Right ventricle myocardium inferior (tissue), 1 donor: ENCODE data around the gene NME5. TPM values are rescaled to one million over a fixed set of nuclear protein-coding genes. Genes with fewer than 3 reads are reported as not detected.
"Not testable (repeated sequence)": the region's sequence is repeated elsewhere in the genome, so short reads cannot be mapped to it uniquely, and the experiment has no call there.

Experiments used
- ATAC-seq: fragments of 200-7000 bp; cut with Tn5 transposase; one replicate; pipeline ENCODE4 v1.9.1; 2020; ENCODE audit warnings: mild to moderate bottlenecking, moderate library complexity
- DNase-seq: peaks from one replicate; pipeline ENCODE4 v3.0.0; 2021; ENCODE audit errors: missing footprints
- intact Hi-C: fragments of 100-400 bp; cut with DNase I; formaldehyde crosslinking; loops from one replicate; pipeline ENCODE4 v1.11.0; 2022
- total RNA-seq: library from RNA; stranded (reverse); fragmentation: NEBNext Ultra II Directional; extraction: Animal tissue kit (Norgen Biotek cat#: 25700); gene quantifications from one replicate; pipeline ENCODE4 v1.2.1, GENCODE V29; 2021
- donor health status: DM: no; HTN: yes; CAD: no; lungs with severe emphysema.

The NME5 gene
- total RNA-seq, 1 donor from 2014 or later = 3.9 TPM

DNA sequence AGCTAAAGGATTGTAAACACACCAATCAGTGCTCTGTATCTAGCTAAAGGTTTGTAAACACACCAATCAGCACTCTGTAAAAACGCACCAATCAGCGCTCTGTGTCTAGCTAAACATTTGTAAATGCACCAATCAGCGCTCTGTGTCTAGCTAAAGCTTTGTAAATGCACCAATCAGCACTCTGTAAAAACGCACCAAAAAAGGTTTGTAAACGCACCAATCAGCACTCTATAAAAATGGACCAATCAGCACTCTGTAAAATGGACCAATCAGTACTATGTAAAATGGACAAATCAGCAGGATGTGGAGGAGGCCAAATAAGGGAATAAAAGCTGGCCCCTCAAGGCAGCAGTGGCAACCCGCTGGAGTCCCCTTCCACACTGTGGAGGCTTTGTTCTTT is 4.3 kb upstream of the NME5 start:
- intact Hi-C loops = not testable (repeated sequence)

DNA sequence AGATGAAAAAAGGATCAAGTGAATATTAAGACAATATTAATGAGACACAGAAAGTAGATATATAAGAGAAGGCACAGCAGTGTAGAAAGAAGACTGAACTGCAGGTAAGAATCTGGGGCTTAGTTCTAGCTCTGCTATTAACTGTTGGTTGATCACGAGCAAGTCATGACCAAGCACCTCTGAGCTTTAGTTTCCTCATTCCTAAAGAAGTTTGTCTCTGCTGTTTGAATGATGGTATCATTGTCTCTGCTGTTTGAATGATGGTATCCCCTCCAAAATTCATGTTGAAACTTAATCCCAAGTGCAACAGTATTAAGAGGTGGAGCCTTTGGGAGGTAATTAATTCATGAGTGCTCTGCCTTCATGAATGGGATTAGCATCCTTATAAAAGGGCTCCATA is 2.5 kb upstream of the NME5 start:
- DNase-seq (no peak), ATAC-seq (no peak)
- intact Hi-C loops = no loop called here

More for the DNA sequence above, 4.3 kb upstream of the NME5 start:
- ATAC-seq, DNase-seq: not testable (repeated sequence)

DNA sequence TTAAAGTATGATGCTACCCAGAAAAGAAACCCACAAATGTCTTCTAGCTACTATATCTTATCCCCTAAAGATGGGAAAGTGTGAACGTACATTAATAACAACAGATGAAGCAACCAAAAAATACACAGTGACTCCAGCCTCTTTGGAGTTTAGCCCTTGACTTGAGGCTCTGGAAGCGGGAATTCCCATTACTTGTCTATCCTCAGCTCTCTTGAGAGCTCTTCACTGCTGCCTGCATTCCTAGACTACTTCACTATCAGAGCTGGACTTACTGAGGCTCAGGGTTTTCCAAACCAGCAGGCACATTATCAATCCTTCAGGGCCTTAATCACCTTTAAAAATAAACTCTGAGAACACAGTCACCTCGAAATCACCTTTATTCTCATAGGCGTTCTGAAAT is 1.0 kb upstream of the NME5 start:
- intact Hi-C loops = no loop called here
- ATAC-seq (no peak), DNase-seq (no peak)

DNA sequence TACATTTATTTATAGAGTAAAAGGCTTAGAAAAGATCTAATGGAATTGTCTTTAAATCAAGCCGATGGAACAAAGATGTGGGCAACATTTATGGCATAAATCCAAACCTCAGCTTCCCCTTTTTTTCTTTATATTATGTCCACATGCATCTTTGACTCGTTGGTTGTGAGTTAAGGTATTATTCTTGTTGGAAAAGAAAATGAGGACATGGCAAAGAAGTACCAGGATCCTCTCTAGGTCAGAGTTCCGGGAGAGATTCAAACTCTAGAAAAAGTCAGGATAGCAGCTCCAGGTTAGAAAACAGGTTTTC is 508 bp upstream of the NME5 start:
- ATAC-seq (no peak), DNase-seq (no peak)
- intact Hi-C loops = loop anchor here (10.0 kb wide), 1 partner anchor 385 kb away; the partner anchor contains the start of gene HNRNPA0

DNA sequence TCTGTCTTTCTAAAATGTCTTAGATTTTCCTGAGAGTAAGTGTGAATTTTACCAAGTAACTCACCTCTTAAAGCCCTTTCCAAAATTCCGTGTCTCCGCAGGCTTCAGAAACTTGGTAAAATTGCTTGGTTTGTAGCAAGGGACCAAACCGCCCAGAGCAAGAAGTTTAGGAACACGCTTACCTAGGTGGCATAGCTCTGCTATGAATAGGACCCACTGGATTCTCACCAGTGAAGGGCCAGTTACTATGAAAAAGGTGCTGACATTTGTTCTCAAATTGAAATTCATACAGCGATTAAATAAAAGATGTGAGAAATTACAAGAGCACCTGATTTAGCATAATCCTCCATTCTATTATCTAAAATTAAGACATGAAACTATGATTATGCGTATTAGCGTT is 6.7 kb downstream of the NME5 start:
- no peak for ATAC-seq
- intact Hi-C loops = loop anchor here (2.0 to 10.0 kb wide), 3 partner anchors 56 to 378 kb away; partner anchors contain the start of gene HNRNPA0
- DNase-seq = no peak

DNA sequence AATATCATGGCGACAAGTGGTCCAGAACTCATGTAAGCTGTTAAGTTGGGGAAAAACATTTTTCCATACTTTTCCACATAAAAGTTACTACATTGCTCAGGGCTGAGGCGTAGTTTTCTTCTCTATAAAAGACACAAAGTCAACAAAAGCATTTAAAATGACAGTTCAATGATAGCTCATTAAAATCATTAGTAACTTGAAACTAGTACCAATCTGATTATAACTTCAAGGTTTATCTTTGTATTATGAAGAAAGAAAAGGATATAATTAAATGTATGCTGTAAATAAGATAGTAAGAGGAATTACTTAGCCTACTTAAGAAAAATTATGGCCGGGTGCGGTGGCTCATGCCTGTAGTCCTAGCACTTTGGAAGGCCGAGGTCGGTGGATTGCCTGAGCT is 9.9 kb downstream of the NME5 start:
- ATAC-seq = no peak
- DNase-seq = no peak
- intact Hi-C loops = no loop called here

DNA sequence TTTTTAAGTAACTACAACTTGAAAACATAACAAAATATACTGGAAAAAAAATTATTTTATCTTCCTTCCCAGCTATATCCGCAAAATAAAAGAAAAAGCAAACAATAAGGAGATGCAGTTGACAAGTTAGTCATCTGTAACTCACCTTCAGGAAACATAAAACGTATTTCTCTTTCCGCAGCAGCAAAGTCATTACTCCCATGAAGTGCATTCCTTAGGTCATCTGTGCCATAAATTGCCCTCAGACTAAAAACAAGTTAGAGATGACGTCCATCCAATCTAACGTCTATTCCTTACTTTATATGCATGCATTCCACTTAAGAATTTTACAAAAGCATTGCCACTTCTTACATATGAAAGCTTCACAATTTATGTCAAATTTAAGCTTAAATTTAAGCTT is 10.9 kb downstream of the NME5 start:
- ATAC-seq (no peak), DNase-seq (no peak)
- intact Hi-C loops = no loop called here

DNA sequence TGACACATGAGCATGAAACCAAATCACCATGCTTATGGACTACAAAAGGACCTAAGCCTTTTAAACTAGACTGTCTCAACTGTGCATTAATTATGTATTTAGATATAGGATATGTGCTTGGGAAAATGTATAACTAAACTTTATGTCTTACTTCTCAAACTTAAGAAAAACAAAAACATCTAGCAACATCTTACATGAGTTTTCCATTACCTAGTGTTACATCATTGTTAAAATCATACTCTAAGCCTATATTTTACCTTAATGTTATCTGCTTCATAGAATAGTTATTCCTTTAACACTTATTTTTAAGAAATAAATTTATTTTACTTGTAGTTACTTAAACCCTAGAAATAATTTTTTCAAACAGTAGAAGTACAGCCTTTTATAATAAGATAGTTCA is 24.0 kb downstream of the NME5 start:
- intact Hi-C loops = no loop called here
- DNase-seq (no peak), ATAC-seq (no peak)

DNA sequence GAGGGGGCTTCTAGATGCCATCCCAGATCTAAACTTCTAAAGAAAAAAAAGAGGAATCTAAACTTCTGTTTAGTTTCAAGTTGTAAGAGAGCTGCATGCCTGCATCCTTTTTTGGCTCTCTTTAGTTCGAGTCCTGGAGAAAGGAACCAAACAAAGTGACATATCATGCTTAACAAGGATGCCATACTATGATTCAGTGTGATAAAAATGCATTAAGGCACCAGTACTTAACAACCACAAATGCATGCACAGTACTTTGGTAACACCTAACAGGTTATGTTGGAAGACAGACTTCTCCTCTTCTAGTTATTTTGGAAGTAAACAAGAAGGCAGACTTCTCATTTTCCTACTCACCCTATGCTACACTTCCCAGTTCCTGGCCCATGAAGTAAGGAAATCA is 27.3 kb downstream of the NME5 start:
- DNase-seq = no peak
- no peak for ATAC-seq
- intact Hi-C loops = no loop called here

DNA sequence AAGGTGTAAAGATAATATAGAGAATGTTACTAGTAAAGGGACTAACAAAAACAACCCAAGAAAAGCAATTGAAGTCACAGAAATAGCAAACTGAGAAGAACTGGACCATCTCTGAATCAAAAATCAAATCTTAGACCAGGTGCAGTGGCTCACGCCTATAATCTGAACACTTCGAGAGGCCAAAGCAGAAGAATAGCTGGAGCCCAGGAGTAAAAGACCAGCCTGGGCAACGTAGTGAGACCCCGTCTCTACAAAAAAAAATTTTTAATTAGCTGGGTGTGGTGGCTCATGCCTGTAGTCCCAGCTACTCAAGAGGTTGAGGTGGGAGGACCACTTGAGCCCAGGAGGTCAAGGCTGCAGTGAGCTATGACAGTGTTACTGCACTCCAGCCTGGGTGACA is 28.0 kb downstream of the NME5 start:
- ATAC-seq (no peak), DNase-seq (no peak)
- intact Hi-C loops = no loop called here

DNA sequence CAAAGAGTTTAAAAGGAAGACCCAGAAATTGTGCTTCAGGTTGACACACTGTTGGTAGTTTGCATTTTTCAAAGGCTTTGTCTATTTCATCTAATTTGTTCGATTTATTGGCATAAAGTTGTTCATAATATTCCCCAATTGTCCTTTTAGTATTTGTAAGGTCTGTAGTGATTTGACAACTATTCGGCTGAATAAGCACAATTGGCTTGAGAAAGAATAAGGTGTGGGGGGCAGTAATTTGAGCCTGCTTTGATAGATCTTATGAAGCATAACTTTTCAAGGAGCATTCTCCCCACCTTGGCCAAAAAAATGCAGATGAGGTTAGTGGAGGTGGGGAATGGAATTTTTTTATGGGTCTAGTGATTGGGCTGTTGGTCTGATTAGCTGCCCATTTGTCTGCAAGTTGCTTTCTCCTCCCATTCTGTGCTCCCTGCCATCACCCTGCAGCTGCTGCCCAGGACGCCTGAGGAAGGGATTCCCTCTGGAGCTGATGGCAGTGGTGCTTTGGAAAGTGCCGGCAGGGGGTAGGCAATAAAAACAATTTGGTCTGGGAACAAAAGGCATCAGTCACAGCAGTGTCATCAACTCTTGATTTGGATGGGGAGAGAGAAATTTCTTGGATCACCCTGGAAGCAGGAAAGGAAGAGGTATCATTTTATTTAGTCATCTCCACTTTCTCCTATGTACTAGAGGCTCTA is 28.8 kb downstream of the NME5 start:
- ATAC-seq = no peak
- intact Hi-C loops = no loop called here
- DNase-seq = no peak

DNA sequence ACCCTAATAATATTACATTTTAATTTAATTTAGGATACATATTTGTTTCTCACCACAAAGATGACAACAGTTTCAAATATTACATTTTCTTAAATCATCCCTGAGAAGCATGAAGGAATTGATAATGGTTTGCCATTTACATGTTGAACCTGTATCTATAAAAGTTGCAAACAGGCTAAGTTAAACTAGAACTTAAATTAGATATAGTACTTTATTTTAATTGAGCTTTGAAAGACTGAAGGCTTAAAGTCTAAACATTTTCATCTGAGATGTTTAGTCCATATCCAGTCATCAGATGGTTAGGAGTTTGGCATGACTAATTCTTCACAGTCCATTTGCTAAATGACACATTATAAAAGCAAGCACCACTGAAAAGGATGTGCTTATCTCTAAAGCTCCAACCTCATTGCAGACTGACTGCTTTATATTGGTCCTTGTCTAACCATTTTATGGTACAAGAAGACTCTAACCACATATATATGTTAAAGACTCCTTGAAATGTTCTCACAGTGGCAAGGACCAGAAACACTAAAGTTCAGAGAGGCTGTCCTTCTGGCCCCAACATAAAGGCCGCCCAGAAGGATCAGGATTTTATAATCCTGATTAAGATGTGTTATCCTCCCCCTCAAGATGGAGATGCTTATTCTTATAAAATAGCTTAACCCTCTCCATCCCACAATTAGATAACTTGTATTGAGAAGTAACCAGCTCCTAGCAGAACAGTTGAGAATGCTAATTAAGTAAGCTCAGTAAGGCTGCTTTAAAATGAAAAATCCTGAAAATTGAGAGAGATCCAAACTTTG is 29.6 kb downstream of the NME5 start:
- no peak for DNase-seq
- no peak for ATAC-seq
- intact Hi-C loops = no loop called here

DNA sequence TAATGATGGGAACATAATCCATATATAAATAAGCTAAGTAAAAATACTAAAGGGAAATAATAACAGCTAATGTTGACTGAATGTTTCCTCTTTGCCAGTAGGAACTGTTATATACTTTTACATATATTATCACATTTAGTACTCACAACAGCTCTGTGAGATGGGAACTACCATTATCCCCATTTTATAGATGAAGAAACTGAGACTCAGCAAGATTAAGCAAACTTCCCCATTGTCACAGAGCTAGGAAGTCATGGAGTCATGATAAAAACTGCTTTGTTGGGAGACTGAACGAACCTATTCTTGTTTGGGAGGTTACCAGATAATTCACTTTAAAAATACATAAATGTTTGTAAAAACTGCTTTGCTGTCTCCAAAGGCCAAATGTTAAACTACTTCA is 32.0 kb downstream of the NME5 start:
- intact Hi-C loops = no loop called here
- no peak for DNase-seq
- no peak for ATAC-seq

DNA sequence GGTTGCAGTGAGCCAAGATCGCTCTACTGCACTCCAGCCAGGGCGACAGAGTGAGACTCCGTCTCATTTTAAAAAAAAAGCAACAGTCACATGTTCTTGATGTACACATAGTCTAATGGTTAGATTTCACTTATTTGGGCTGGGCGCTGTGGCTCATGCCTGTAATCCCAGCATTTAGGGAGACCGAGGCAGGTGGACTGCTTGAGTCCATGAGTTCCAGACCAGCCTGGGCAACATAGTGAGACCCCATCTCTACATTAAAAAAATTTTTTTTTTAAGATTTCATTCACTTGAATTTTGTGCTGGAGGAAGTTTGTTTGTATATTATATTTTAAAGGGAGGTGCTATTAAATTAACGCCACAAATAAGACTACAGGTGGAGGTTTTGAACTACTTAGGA is 33.5 kb downstream of the NME5 start:
- ATAC-seq = no peak
- no peak for DNase-seq
- intact Hi-C loops = no loop called here

DNA sequence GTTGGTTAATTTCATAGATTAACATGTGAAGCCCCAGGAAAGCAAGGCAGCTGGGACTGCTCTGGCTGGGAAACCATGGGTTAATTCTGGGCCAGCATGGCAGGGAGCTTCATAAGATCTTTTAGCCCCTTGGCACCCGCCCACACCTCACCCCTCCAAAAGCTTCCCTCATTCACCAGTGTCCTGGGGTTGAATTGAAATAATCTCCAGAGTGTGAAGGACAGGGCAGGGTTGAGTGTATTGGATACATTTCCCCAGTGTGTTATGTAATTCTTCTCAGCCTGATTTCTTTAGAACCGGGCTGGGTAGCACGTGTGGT is 36.0 kb downstream of the NME5 start:
- intact Hi-C loops = no loop called here
- DNase-seq (no peak), ATAC-seq (no peak)

DNA sequence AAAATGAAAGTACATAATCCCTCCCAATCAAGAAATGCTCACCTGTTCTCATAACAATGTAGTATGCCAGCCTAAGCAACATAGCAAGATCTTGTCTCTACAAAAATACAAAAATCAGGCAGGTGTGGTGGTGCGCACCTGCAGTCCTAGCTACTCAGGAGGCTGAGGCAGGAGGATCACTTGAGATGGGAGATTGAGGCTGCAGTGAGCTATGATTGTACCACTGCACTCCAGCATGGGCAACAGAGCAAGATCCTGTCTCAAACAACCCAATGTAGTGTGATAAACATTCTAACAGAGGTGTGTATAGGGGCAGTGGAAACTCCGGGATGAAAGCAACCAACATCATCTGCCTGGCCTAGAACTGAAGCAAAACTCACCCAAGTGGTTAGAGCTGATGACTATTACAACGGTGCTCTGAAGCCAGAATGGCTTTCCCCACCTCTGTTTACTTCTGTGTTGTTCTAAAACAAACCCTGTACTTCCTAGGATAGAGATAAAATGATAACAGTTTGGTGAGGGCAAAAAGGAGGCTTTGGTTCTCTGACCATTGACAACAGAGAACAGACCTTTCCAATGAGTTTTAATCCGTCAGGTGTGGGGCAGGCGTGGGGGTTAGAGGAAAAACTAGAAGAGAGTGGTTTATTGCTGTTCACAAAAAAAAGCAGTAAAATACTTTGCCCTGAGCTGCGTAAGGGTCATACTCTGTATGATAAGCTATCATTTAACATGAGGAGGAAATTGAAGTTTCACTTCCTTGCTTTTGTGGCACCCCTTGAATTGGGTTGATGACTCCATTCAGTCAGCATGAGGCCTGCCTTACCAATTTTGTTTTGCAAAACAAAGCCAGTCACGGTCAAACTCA is 36.5 kb downstream of the NME5 start:
- intact Hi-C loops = no loop called here
- ATAC-seq (no peak), DNase-seq (no peak)

DNA sequence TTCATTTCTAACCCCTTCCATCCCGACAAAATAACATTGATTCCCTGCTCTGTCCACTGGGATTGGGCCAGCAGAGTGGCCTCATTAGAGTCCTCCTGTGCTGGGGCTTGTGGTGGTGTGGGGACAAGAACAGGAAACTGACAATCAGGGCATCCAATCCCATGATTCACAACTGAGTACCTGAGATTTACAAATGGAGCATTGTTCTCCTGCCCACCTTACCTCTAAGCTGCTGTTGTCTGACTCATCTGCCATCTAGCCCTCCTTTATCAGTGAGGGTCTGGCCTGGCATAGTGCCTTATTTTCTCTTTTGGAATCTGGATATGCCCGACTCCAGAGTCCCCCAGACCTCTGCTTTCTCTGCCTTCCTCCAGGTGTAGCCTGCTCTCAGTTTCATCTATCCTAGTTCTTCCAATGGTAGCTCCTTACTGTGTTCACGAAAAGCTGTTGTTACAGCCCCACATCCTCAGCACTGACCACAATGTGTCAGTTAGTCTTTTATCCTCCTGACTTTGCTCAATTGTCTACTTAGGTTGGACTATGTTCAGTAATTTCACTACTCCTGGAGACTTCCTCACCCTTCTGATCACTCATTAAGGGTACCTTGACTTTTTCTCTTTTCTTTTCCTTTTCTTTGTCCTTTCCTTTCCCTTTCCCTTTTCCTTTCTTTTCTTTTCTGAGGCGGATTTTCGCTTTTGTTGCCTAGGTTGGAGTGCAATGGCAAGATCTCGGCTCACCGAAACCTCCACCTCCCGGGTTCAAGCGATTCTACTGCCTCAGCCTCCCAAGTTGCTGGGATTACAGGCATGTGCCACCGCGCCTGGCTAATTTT is 42.0 kb downstream of the NME5 start:
- intact Hi-C loops = no loop called here
- ATAC-seq (no peak), DNase-seq (no peak)

DNA sequence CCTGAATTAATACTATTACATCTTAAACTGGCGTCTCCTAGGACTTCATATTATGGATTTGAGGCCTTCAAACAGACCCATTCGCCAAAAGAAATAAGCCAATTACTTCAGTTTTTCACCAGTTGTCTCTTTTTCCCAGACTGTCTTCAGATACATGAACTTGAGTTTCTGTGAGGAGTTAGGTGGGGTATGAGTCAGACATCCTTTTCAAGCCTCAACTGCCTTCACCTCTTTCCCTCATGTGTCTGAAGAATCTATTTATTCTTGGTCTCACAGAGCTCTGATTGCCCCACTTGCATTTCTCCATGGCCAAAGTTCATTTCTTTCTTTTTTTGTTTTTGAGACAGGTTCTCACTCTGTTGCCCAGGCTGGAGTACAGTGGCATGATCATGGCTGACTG is 42.9 kb downstream of the NME5 start:
- intact Hi-C loops = no loop called here
- no peak for ATAC-seq
- no peak for DNase-seq
